ENCODE results near the gene MEGF11. TPM values are rescaled to one million over a fixed set of nuclear protein-coding genes. Genes with fewer than 3 reads are reported as not detected.

MEGF11 gene
- total RNA-seq, 1 experiment from 2014 or later, result 0.09 TPM

- Mint-ChIP-seq H3K27me3 (ENCODE audit: insufficient read depth, unreplicated experiment) (peaks cover 46% of the 10 kb centered on the region), H3K4me3 (ENCODE audit: unreplicated experiment) (no peak overlapping the region), H3K4me1 (ENCODE audit: insufficient read depth, unreplicated experiment) (peaks cover 8% of the 10 kb centered on the region), H3K36me3 (ENCODE audit: insufficient read depth, unreplicated experiment) (peaks cover 6% of the 10 kb centered on the region), H3K27ac (ENCODE audit: low read depth, unreplicated experiment) (peak overlapping the region; percentile 17), H3K9me3 (ENCODE audit: unreplicated experiment) (no peaks in the 10 kb centered on the region)
- intact Hi-C loops (cut with micrococcal nuclease), result no loop called here
- ChIA-PET CTCF (no interaction called here), POLR2A (no interaction called here)
- no peak for DNase-seq (ENCODE audit: unreplicated experiment)
- TSS peak; percentile 57 for BruUV-seq (replicated peaks)
- no peak for TF ChIP-seq CTCF (IDR thresholded peaks at IDR 0.05; ENCODE audit: unreplicated experiment)
Observed at GRCh38 chr15:65970937-65971740, 282.4 kb downstream of the MEGF11 start.

GRCh38 chr15:65969865-65970816, 283.4 kb downstream of the MEGF11 start:
- Mint-ChIP-seq H3K4me3 (ENCODE audit: unreplicated experiment) (no peak overlapping the region), H3K27ac (ENCODE audit: low read depth, unreplicated experiment) (peak overlapping the region; percentile 17), H3K27me3 (ENCODE audit: insufficient read depth, unreplicated experiment) (peaks cover 46% of the 10 kb centered on the region), H3K36me3 (ENCODE audit: insufficient read depth, unreplicated experiment) (peaks cover 6% of the 10 kb centered on the region), H3K9me3 (ENCODE audit: unreplicated experiment) (no peaks in the 10 kb centered on the region), H3K4me1 (ENCODE audit: insufficient read depth, unreplicated experiment) (peaks cover 8% of the 10 kb centered on the region)
- BruUV-seq (replicated peaks), result no TSS peak
- intact Hi-C loops (cut with micrococcal nuclease), result no loop called here
- no peak for DNase-seq (ENCODE audit: unreplicated experiment)
- ChIA-PET CTCF (no interaction called here), POLR2A (interaction anchor here (1.3 kb wide), 1 partner anchor 8 kb away, joined by 3 read pairs; no protein-coding TSS in a partner anchor)
- no peak for TF ChIP-seq CTCF (IDR thresholded peaks at IDR 0.05; ENCODE audit: unreplicated experiment)

GRCh38 chr15:65968511-65968910, 285.0 kb downstream of the MEGF11 start:
- no peak overlapping the region for H3K4me3 Mint-ChIP-seq (ENCODE audit: unreplicated experiment)
- ChIA-PET CTCF (no interaction called here), POLR2A (no interaction called here)
- TF ChIP-seq CTCF (IDR thresholded peaks at IDR 0.05; ENCODE audit: unreplicated experiment), result no peak
- no TSS peak for BruUV-seq (replicated peaks)
- intact Hi-C loops (cut with micrococcal nuclease), result no loop called here
- no peaks in the 10 kb centered on the region for H3K9me3 Mint-ChIP-seq (ENCODE audit: unreplicated experiment)
- DNase-seq (ENCODE audit: unreplicated experiment), result no peak
- peaks cover 40% of the 10 kb centered on the region for H3K27me3 Mint-ChIP-seq (ENCODE audit: insufficient read depth, unreplicated experiment)
- H3K4me1 Mint-ChIP-seq (ENCODE audit: insufficient read depth, unreplicated experiment), result peaks cover 8% of the 10 kb centered on the region
- H3K36me3 Mint-ChIP-seq (ENCODE audit: insufficient read depth, unreplicated experiment), result peaks cover 6% of the 10 kb centered on the region
- H3K27ac Mint-ChIP-seq (ENCODE audit: low read depth, unreplicated experiment), result no peak overlapping the region

- TF ChIP-seq CTCF (IDR thresholded peaks at IDR 0.05; ENCODE audit: unreplicated experiment), result no peak
Observed at GRCh38 chr15:65964792-65965433, 288.6 kb downstream of the MEGF11 start.

More at GRCh38 chr15:65964792-65965433, 288.6 kb downstream of the MEGF11 start:
- CTCF ChIA-PET, result no interaction called here
- POLR2A ChIA-PET, result no interaction called here
- no TSS peak for BruUV-seq (replicated peaks)
- Mint-ChIP-seq H3K9me3 (ENCODE audit: unreplicated experiment) (no peaks in the 10 kb centered on the region), H3K4me1 (ENCODE audit: insufficient read depth, unreplicated experiment) (no peaks in the 10 kb centered on the region), H3K27ac (ENCODE audit: low read depth, unreplicated experiment) (no peak overlapping the region), H3K4me3 (ENCODE audit: unreplicated experiment) (no peak overlapping the region), H3K27me3 (ENCODE audit: insufficient read depth, unreplicated experiment) (peaks cover 43% of the 10 kb centered on the region), H3K36me3 (ENCODE audit: insufficient read depth, unreplicated experiment) (peaks cover 6% of the 10 kb centered on the region)
- no peak for DNase-seq (ENCODE audit: unreplicated experiment)
- intact Hi-C loops (cut with micrococcal nuclease), result loop anchor here (5.0 kb wide), 1 partner anchor 328 kb away; no protein-coding TSS in a partner anchor
